Esophagus muscularis mucosa (tissue), 3 donors: ENCODE results near the gene NRF1.

Source experiments
- CTCF ChIP-seq, 3 experiments: fragments of 200-600 bp in 2 of 3; fragments of 450-650 bp in 1 of 3; sonication (generic) in 2 of 3; IDR thresholded peaks; one replicate each; pipeline ENCODE4 v1.5.1; 2017 to 2019; ENCODE audit warnings: antibody characterized with exemption in 3 of 3, mild to moderate bottlenecking in 2 of 3, moderate library complexity in 1 of 3
- EP300 ChIP-seq: sonication (generic); formaldehyde crosslinking; IDR thresholded peaks from one replicate; pipeline ENCODE4 v1.6.1; 2017; ENCODE audit warnings: antibody characterized with exemption

- TF ChIP-seq CTCF (IDR thresholded peaks at IDR 0.05) (no peak), EP300 (no peak)
Observed at GRCh38 chr7:129784437-129784782, 172.9 kb downstream of the NRF1 start.
